Measurements from ENCODE around the gene CGB8. TPM values are rescaled to one million over a fixed set of nuclear protein-coding genes. Genes with fewer than 3 reads are reported as not detected.
"Not testable (repeated sequence)": the region's sequence is repeated elsewhere in the genome, so short reads cannot be mapped to it uniquely, and the experiment has no call there.

The CGB8 gene
- not detected in 2 replicates for total RNA-seq (2014; rRNA removed; shearing (Covaris generic))

- H3K4me3 ChIP-seq (ENCODE audit: insufficient read depth, low read depth, low read length); DNase-seq; H3K36me3 ChIP-seq (replicated peaks; ENCODE audit: control insufficient read depth, insufficient read depth, low read length); H3K27me3 ChIP-seq (ENCODE audit: control insufficient read depth, insufficient read depth, low read length): not testable (repeated sequence)
Observed at GRCh38 chr19:49049011-49049410, at the start of gene CGB8. TSS of gene CGB8 (minus strand) at chr19:49049111. CDS start at chr19:49048739, 372 bp downstream.

- no peaks in the 10 kb centered on the region for H3K27me3 ChIP-seq (ENCODE audit: control insufficient read depth, insufficient read depth, low read length)
- DNase-seq = peak; percentile 92
- H3K4me3 ChIP-seq (ENCODE audit: insufficient read depth, low read depth, low read length) = no peak overlapping the region
- peaks cover 43% of the 10 kb centered on the region for H3K36me3 ChIP-seq (replicated peaks; ENCODE audit: control insufficient read depth, insufficient read depth, low read length)
Observed at GRCh38 chr19:49097453-49098288, 48.8 kb upstream of the CGB8 start.

GRCh38 chr19:49094505-49095482 lies 45.9 kb upstream of the CGB8 start:
- H3K36me3 ChIP-seq (replicated peaks; ENCODE audit: control insufficient read depth, insufficient read depth, low read length) = peaks cover 46% of the 10 kb centered on the region
- no peak for DNase-seq

GRCh38 chr19:49092686-49093085 lies 43.8 kb upstream of the CGB8 start:
- no peak overlapping the region for H3K4me3 ChIP-seq (ENCODE audit: insufficient read depth, low read depth, low read length)
- no peak for DNase-seq
- H3K27me3 ChIP-seq (ENCODE audit: control insufficient read depth, insufficient read depth, low read length) = no peaks in the 10 kb centered on the region
- peaks cover 39% of the 10 kb centered on the region for H3K36me3 ChIP-seq (replicated peaks; ENCODE audit: control insufficient read depth, insufficient read depth, low read length)

More at GRCh38 chr19:49094505-49095482, 45.9 kb upstream of the CGB8 start:
- Histone ChIP-seq H3K4me3 (ENCODE audit: insufficient read depth, low read depth, low read length) (no peak overlapping the region), H3K27me3 (ENCODE audit: control insufficient read depth, insufficient read depth, low read length) (no peaks in the 10 kb centered on the region)

- H3K36me3 ChIP-seq (replicated peaks; ENCODE audit: control insufficient read depth, insufficient read depth, low read length) = peaks cover 44% of the 10 kb centered on the region
- no peaks in the 10 kb centered on the region for H3K27me3 ChIP-seq (ENCODE audit: control insufficient read depth, insufficient read depth, low read length)
- no peak for DNase-seq
- no peak overlapping the region for H3K4me3 ChIP-seq (ENCODE audit: insufficient read depth, low read depth, low read length)
Observed at GRCh38 chr19:49091391-49092038, 42.6 kb upstream of the CGB8 start.

GRCh38 chr19:49086296-49086695 lies 37.4 kb upstream of the CGB8 start:
- H3K27me3 ChIP-seq (ENCODE audit: control insufficient read depth, insufficient read depth, low read length) = no peaks in the 10 kb centered on the region
- peaks cover 30% of the 10 kb centered on the region for H3K36me3 ChIP-seq (replicated peaks; ENCODE audit: control insufficient read depth, insufficient read depth, low read length)
- peak overlapping the region; percentile 95 for H3K4me3 ChIP-seq (ENCODE audit: insufficient read depth, low read depth, low read length)
- DNase-seq = no peak

- Histone ChIP-seq H3K36me3 (replicated peaks; ENCODE audit: control insufficient read depth, insufficient read depth, low read length) (peaks cover 29% of the 10 kb centered on the region), H3K4me3 (ENCODE audit: insufficient read depth, low read depth, low read length) (peak overlapping the region; percentile 95), H3K27me3 (ENCODE audit: control insufficient read depth, insufficient read depth, low read length) (no peaks in the 10 kb centered on the region)
- DNase-seq = peak; percentile 51
Observed at GRCh38 chr19:49085868-49086232, 36.9 kb upstream of the CGB8 start.

- Histone ChIP-seq H3K4me3 (ENCODE audit: insufficient read depth, low read depth, low read length) (peak within 1 kb of the TSS; percentile 95), H3K27me3 (ENCODE audit: control insufficient read depth, insufficient read depth, low read length) (no peaks in the 10 kb centered on the region), H3K36me3 (replicated peaks; ENCODE audit: control insufficient read depth, insufficient read depth, low read length) (peaks cover 23% of the 10 kb centered on the region)
- peak; percentile 100 for DNase-seq
Observed at GRCh38 chr19:49085020-49085867, 36.3 kb upstream of the CGB8 start, which contains the start of gene SNRNP70. TSS of gene SNRNP70 (plus strand) at chr19:49085451. CDS start at chr19:49086415, 964 bp downstream.

GRCh38 chr19:49084206-49085019 lies 35.5 kb upstream of the CGB8 start:
- H3K27me3 ChIP-seq (ENCODE audit: control insufficient read depth, insufficient read depth, low read length) = no peaks in the 10 kb centered on the region
- peak overlapping the region; percentile 95 for H3K4me3 ChIP-seq (ENCODE audit: insufficient read depth, low read depth, low read length)
- peaks cover 19% of the 10 kb centered on the region for H3K36me3 ChIP-seq (replicated peaks; ENCODE audit: control insufficient read depth, insufficient read depth, low read length)
- no peak for DNase-seq

GRCh38 chr19:49081273-49081672 lies 32.4 kb upstream of the CGB8 start:
- Histone ChIP-seq H3K36me3 (replicated peaks; ENCODE audit: control insufficient read depth, insufficient read depth, low read length) (peaks cover 2% of the 10 kb centered on the region; the same call in 1 of the 2 replicates), H3K4me3 (ENCODE audit: insufficient read depth, low read depth, low read length) (no peak overlapping the region), H3K27me3 (ENCODE audit: control insufficient read depth, insufficient read depth, low read length) (no peaks in the 10 kb centered on the region)
- DNase-seq = no peak

GRCh38 chr19:49080392-49080791 lies 31.5 kb upstream of the CGB8 start:
- no peak for DNase-seq
- Histone ChIP-seq H3K36me3 (replicated peaks; ENCODE audit: control insufficient read depth, insufficient read depth, low read length) (no peaks in the 10 kb centered on the region), H3K4me3 (ENCODE audit: insufficient read depth, low read depth, low read length) (no peak overlapping the region), H3K27me3 (ENCODE audit: control insufficient read depth, insufficient read depth, low read length) (no peaks in the 10 kb centered on the region)

GRCh38 chr19:49074869-49075268 lies 26.0 kb upstream of the CGB8 start:
- not testable (repeated sequence) for H3K4me3 ChIP-seq (ENCODE audit: insufficient read depth, low read depth, low read length); DNase-seq; H3K36me3 ChIP-seq (replicated peaks; ENCODE audit: control insufficient read depth, insufficient read depth, low read length)
- H3K27me3 ChIP-seq (ENCODE audit: control insufficient read depth, insufficient read depth, low read length) = peaks cover 36% of the 10 kb centered on the region

All from H7 (cell line).